SK-N-SH treated with all-trans-retinoic acid at 6 μM for 48 hours (cell line): ENCODE data around the gene MYO19.

Experiments
- ATAC-seq: fragments of 200-7000 bp; cut with Tn5 transposase; 3 replicates; pipeline ENCODE4 v1.9.1; 2020; ENCODE audit warnings: mild to moderate bottlenecking, moderate library complexity
- ARNTL ChIP-seq: fragments of 450-650 bp; formaldehyde crosslinking; IDR thresholded peaks from 2 replicates; pipeline ENCODE4 v1.5.0; 2020; ENCODE audit warnings: low read depth, mild to moderate bottlenecking, moderate library complexity, borderline replicate concordance
- BACH2 ChIP-seq: fragments of 250-450 bp; sonication (Bioruptor Pico); IDR thresholded peaks from 2 replicates; pipeline ENCODE4 v1.9.0; 2021; ENCODE audit warnings: mild to moderate bottlenecking, borderline replicate concordance
- CSDC2 ChIP-seq: fragments of 250-450 bp; sonication (Bioruptor Pico); IDR thresholded peaks from 2 replicates; pipeline ENCODE4 v1.5.0; 2020; ENCODE audit warnings: mild to moderate bottlenecking, moderate library complexity
- GLIS3 ChIP-seq: fragments of 250-450 bp; sonication (Bioruptor Pico); IDR thresholded peaks from 2 replicates; pipeline ENCODE4 v1.5.0; 2020; ENCODE audit warnings: mild to moderate bottlenecking, moderate library complexity
- ISL1 ChIP-seq: fragments of 250-450 bp; sonication (Bioruptor Pico); IDR thresholded peaks from 2 replicates; pipeline ENCODE4 v2.1.2; 2022; ENCODE audit warnings: mild to moderate bottlenecking, moderate library complexity
- OSR1 ChIP-seq: fragments of 250-450 bp; sonication (Bioruptor Pico); IDR thresholded peaks from 2 replicates; pipeline ENCODE4 v1.8.0; 2022; ENCODE audit warnings: moderate library complexity, mild to moderate bottlenecking, inconsistent platforms
- PPARA ChIP-seq: fragments of 250-450 bp; sonication (Bioruptor Pico); IDR thresholded peaks from 2 replicates; pipeline ENCODE4 v1.5.0; 2020; ENCODE audit warnings: mild to moderate bottlenecking, borderline replicate concordance
- RARB ChIP-seq: fragments of 250-450 bp; sonication (Bioruptor Pico); IDR thresholded peaks from 2 replicates; pipeline ENCODE4 v1.8.0; 2021; ENCODE audit warnings: mild to moderate bottlenecking, moderate library complexity
- SNAI2 ChIP-seq: fragments of 250-450 bp; sonication (Bioruptor Pico); IDR thresholded peaks from 2 replicates; pipeline ENCODE4 v1.5.0; 2020; ENCODE audit warnings: mild to moderate bottlenecking, moderate library complexity
- TOX ChIP-seq: fragments of 250-450 bp; sonication (Bioruptor Pico); IDR thresholded peaks from 2 replicates; pipeline ENCODE4 v1.8.0; 2021; ENCODE audit warnings: mild to moderate bottlenecking, moderate library complexity, borderline replicate concordance
- ZFP3 ChIP-seq: fragments of 250-450 bp; sonication (Bioruptor Pico); IDR thresholded peaks from 2 replicates; pipeline ENCODE4 v1.5.0; 2020; ENCODE audit warnings: mild to moderate bottlenecking, moderate library complexity
- ZFP30 ChIP-seq: fragments of 450-650 bp; formaldehyde crosslinking; IDR thresholded peaks from 2 replicates; pipeline ENCODE4 v1.5.0; 2022; ENCODE audit warnings: mild to moderate bottlenecking, moderate library complexity
- ZNF8 ChIP-seq: fragments of 450-650 bp; formaldehyde crosslinking; IDR thresholded peaks from 2 replicates; pipeline ENCODE4 v1.5.0; 2020; ENCODE audit warnings: mild to moderate bottlenecking, moderate library complexity
- TF ChIP-seq, protein P1 (sequence below): fragments of 250-450 bp; sonication (Bioruptor Pico); IDR thresholded peaks from 2 replicates; pipeline ENCODE4 v1.8.0; 2020; ENCODE audit warnings: mild to moderate bottlenecking, moderate library complexity, borderline replicate concordance
- TF ChIP-seq, protein P2 (sequence below): fragments of 250-450 bp; sonication (Bioruptor Pico); IDR thresholded peaks from 2 replicates; pipeline ENCODE4 v1.5.1; 2021; ENCODE audit warnings: mild to moderate bottlenecking, moderate library complexity
- TF ChIP-seq, protein P3 (sequence below): fragments of 250-450 bp; sonication (Bioruptor Pico); IDR thresholded peaks from 2 replicates; pipeline ENCODE4 v1.5.0; 2020; ENCODE audit warnings: mild to moderate bottlenecking, moderate library complexity
- TF ChIP-seq, protein P4 (sequence below): fragments of 250-450 bp; sonication (Bioruptor Pico); IDR thresholded peaks from 2 replicates; pipeline ENCODE4 v1.5.1; 2020; ENCODE audit warnings: low read depth, mild to moderate bottlenecking, moderate library complexity
- TF ChIP-seq, protein P5 (sequence below): fragments of 250-450 bp; sonication (Bioruptor Pico); IDR thresholded peaks from 2 replicates; pipeline ENCODE4 v1.8.0; 2021; ENCODE audit warnings: low read depth, mild to moderate bottlenecking, moderate library complexity, borderline replicate concordance

The MYO19 gene

DNA sequence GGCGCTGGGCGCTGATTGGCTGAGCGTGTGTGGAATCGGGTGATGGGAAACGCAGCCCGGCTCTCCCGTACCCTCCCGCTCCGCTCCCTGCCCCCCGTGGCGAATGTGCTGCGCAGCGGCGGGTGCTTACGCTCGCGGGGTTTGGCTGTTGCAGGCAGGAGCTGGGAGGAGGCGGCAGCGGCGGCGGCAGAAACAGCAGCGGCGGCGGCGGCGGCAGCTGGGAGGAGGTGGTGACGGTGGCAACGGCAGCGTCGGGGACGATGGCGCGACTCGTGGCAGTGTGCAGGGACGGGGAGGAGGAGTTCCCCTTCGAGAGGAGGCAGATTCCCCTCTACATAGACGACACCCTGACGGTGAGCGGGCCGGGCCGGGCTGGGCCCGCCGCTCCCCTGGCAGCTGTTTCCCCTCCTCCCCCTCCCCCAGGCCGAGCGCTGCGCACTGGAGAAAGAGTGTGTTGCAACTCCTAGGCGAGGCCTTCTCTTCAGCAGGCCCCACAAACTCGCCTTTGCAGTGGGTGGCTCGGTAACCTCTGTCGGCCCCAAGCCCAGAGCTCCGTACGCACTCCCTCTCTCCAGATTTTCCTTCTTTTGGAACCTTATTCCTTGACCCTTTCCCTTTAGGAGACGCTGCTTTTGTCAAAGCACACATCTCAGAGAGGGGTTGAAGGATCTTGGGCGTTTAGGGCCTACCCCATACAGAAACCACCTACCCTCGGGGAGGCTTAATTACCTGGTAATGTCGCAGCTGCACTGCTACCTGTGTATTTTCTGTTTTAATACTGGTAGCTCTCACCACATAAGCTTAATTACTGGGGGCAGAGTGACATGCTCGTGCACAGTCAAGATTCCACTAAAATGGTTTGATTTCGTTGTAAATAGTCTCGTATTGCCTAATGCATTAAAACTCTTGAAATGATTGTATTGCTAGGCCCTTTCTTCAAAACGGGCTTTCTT, 11.1 kb upstream of the MYO19 start (continued):
- TF ChIP-seq, protein P1, sequence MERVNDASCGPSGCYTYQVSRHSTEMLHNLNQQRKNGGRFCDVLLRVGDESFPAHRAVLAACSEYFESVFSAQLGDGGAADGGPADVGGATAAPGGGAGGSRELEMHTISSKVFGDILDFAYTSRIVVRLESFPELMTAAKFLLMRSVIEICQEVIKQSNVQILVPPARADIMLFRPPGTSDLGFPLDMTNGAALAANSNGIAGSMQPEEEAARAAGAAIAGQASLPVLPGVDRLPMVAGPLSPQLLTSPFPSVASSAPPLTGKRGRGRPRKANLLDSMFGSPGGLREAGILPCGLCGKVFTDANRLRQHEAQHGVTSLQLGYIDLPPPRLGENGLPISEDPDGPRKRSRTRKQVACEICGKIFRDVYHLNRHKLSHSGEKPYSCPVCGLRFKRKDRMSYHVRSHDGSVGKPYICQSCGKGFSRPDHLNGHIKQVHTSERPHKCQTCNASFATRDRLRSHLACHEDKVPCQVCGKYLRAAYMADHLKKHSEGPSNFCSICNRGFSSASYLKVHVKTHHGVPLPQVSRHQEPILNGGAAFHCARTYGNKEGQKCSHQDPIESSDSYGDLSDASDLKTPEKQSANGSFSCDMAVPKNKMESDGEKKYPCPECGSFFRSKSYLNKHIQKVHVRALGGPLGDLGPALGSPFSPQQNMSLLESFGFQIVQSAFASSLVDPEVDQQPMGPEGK (CRISPR knock-in tag): no peak
- no peak for TF ChIP-seq ISL1 (CRISPR knock-in tag)
- no peak for TF ChIP-seq ZFP30 (CRISPR knock-in tag)

DNA sequence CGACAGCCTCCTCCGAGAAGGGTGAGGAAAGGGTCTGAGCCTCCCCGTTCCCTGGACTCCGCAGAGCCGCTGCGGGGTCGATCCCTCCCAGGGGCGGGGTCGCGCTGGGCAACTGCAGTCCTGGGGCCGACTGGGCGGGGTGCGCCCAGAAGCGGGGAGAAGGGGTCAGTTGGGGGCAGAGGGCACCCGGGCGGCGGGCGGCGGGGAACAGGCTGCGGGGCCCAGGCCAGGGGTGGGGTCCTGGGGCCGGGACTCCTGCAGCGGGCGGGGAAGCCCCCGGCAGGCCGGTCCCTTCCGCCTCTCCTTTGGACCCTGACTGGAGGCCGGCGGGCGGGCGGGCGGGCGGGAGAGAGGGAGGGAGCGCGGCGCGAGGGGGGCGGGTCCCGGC, 10.4 kb upstream of the MYO19 start:
- TF ChIP-seq, protein P2, sequence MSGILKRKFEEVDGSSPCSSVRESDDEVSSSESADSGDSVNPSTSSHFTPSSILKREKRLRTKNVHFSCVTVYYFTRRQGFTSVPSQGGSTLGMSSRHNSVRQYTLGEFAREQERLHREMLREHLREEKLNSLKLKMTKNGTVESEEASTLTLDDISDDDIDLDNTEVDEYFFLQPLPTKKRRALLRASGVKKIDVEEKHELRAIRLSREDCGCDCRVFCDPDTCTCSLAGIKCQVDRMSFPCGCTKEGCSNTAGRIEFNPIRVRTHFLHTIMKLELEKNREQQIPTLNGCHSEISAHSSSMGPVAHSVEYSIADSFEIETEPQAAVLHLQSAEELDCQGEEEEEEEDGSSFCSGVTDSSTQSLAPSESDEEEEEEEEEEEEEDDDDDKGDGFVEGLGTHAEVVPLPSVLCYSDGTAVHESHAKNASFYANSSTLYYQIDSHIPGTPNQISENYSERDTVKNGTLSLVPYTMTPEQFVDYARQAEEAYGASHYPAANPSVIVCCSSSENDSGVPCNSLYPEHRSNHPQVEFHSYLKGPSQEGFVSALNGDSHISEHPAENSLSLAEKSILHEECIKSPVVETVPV: no peak
- TF ChIP-seq ZNF8 (CRISPR knock-in tag): no peak
- TF ChIP-seq RARB (CRISPR knock-in tag): no peak
- no peak for TF ChIP-seq PPARA
- TF ChIP-seq TOX (CRISPR knock-in tag): no peak
- TF ChIP-seq ISL1 (CRISPR knock-in tag): no peak
- TF ChIP-seq, protein P3, sequence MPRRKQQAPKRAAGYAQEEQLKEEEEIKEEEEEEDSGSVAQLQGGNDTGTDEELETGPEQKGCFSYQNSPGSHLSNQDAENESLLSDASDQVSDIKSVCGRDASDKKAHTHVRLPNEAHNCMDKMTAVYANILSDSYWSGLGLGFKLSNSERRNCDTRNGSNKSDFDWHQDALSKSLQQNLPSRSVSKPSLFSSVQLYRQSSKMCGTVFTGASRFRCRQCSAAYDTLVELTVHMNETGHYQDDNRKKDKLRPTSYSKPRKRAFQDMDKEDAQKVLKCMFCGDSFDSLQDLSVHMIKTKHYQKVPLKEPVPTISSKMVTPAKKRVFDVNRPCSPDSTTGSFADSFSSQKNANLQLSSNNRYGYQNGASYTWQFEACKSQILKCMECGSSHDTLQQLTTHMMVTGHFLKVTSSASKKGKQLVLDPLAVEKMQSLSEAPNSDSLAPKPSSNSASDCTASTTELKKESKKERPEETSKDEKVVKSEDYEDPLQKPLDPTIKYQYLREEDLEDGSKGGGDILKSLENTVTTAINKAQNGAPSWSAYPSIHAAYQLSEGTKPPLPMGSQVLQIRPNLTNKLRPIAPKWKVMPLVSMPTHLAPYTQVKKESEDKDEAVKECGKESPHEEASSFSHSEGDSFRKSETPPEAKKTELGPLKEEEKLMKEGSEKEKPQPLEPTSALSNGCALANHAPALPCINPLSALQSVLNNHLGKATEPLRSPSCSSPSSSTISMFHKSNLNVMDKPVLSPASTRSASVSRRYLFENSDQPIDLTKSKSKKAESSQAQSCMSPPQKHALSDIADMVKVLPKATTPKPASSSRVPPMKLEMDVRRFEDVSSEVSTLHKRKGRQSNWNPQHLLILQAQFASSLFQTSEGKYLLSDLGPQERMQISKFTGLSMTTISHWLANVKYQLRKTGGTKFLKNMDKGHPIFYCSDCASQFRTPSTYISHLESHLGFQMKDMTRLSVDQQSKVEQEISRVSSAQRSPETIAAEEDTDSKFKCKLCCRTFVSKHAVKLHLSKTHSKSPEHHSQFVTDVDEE (CRISPR knock-in tag): no peak
- TF ChIP-seq GLIS3 (CRISPR knock-in tag): no peak
- TF ChIP-seq ARNTL: no peak
- no peak for TF ChIP-seq BACH2 (CRISPR knock-in tag)
- no peak for TF ChIP-seq OSR1 (CRISPR knock-in tag)
- no peak for TF ChIP-seq SNAI2
- ATAC-seq: peak; percentile 62

DNA sequence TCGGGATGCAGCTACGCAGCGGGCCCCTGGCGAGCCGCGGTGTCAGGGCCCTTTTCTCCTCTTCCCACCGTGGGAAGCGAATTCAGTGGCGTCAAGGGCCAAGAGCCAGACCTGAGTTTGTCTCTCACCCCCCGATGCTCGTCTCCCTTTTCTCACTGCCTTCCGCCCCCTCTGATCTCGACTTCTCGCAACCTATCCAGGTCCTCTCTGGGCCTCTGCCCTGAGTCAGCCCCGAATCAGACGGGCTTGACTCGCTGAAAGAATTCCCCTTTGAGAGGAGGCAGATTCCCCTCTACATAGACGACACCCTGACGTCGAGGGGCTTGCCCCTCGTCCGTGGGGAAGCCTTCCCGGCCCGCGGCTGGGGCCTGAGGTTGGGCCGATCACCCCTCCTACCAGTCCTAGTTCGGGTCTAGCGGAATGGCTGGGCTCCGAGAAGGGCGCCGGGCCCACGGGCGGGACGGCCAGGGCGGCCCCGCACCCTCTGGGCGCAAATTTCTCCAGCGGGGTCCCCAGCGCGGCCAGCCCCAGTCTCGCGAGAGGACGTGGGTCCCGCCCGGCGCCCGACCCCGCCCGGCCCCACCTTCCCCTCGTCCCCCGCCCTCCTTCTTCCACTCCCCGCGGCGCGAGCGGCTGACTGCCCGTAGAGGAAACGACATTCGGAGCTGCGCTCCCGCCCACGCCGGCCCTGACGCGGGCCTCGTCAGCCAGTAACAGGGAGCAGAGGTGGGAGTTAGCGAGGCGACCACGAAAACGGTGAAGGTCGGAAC, 9.8 kb upstream of the MYO19 start, which contains the start of gene GGNBP2:
Gene GGNBP2, plus strand, starts transcription at position 613 of the 770 bp plus-strand sequence. CDS start 806 bp downstream, outside the sequence.
- peak; percentile 79 for ATAC-seq

DNA sequence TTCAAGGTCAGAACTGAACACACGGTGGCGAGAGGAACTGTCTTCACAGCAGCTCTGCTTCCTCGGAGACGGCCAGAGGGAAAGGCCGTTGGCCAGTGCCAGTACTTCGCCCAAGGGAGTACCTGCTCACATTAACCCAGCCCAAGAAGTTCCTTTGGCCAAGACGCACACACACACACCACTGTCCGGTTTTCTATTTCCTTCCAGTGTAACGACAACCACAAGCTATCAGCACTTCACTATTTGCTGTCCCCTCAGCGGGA, 9.3 kb upstream of the MYO19 start:
- TF ChIP-seq, protein P4, sequence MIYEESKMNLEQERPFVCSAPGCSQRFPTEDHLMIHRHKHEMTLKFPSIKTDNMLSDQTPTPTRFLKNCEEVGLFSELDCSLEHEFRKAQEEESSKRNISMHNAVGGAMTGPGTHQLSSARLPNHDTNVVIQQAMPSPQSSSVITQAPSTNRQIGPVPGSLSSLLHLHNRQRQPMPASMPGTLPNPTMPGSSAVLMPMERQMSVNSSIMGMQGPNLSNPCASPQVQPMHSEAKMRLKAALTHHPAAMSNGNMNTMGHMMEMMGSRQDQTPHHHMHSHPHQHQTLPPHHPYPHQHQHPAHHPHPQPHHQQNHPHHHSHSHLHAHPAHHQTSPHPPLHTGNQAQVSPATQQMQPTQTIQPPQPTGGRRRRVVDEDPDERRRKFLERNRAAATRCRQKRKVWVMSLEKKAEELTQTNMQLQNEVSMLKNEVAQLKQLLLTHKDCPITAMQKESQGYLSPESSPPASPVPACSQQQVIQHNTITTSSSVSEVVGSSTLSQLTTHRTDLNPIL: no peak
- TF ChIP-seq GLIS3 (CRISPR knock-in tag) (no peak), TOX (CRISPR knock-in tag) (no peak), ZFP3 (CRISPR knock-in tag) (no peak), CSDC2 (CRISPR knock-in tag) (no peak), SNAI2 (no peak), PPARA (no peak)
- TF ChIP-seq, protein P5, sequence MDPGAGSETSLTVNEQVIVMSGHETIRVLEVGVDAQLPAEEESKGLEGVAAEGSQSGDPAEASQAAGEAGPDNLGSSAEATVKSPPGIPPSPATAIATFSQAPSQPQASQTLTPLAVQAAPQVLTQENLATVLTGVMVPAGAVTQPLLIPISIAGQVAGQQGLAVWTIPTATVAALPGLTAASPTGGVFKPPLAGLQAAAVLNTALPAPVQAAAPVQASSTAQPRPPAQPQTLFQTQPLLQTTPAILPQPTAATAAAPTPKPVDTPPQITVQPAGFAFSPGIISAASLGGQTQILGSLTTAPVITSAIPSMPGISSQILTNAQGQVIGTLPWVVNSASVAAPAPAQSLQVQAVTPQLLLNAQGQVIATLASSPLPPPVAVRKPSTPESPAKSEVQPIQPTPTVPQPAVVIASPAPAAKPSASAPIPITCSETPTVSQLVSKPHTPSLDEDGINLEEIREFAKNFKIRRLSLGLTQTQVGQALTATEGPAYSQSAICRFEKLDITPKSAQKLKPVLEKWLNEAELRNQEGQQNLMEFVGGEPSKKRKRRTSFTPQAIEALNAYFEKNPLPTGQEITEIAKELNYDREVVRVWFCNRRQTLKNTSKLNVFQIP (CRISPR knock-in tag): no peak
- ATAC-seq: peak; percentile 31

More for the DNA sequence above, 9.8 kb upstream of the MYO19 start, which contains the start of gene GGNBP2:
- TF ChIP-seq RARB (CRISPR knock-in tag) (no peak), PPARA (no peak), ZFP30 (CRISPR knock-in tag) (no peak), CSDC2 (CRISPR knock-in tag) (no peak)
- TF ChIP-seq, protein P2: no peak
- TF ChIP-seq, all 23 proteins: peak for 0
